Endothelial cell (in vitro differentiated cells): ENCODE measurements around the gene RELN. TPM values are rescaled to one million over a fixed set of nuclear protein-coding genes. Genes with fewer than 3 reads are reported as not detected.

Source experiments
- DNase-seq: peaks from one replicate; pipeline ENCODE4 v3.0.0; 2021; ENCODE audit warnings: low spot score
- H3K27ac Mint-ChIP-seq: one replicate; pipeline ENCODE4 v1.8.0; 2021; ENCODE audit warnings: mixed read lengths, inconsistent platforms; ENCODE audit not compliant: unreplicated experiment
- H3K27me3 Mint-ChIP-seq: one replicate; pipeline ENCODE4 v1.8.0; 2021; ENCODE audit warnings: mild to moderate bottlenecking, moderate library complexity, mixed read lengths, inconsistent platforms; ENCODE audit not compliant: unreplicated experiment
- H3K36me3 Mint-ChIP-seq: one replicate; pipeline ENCODE4 v1.8.0; 2021; ENCODE audit warnings: mild to moderate bottlenecking, low read depth, mixed read lengths, inconsistent platforms; ENCODE audit not compliant: unreplicated experiment
- H3K4me1 Mint-ChIP-seq: one replicate; pipeline ENCODE4 v1.8.0; 2021; ENCODE audit warnings: mild to moderate bottlenecking, mixed read lengths, inconsistent platforms; ENCODE audit not compliant: unreplicated experiment
- H3K4me3 Mint-ChIP-seq: one replicate; pipeline ENCODE4 v1.8.0; 2021; ENCODE audit warnings: mild to moderate bottlenecking, mixed read lengths, inconsistent platforms; ENCODE audit not compliant: unreplicated experiment
- H3K9me3 Mint-ChIP-seq: one replicate; pipeline ENCODE4 v1.8.0; 2021; ENCODE audit warnings: mixed read lengths, inconsistent platforms; ENCODE audit not compliant: unreplicated experiment
- CTCF ChIP-seq: fragments of 200-600 bp; sonication (generic); IDR thresholded peaks from one replicate; pipeline ENCODE4 v1.5.0; 2021; ENCODE audit warnings: antibody characterized with exemption; ENCODE audit not compliant: unreplicated experiment
- total RNA-seq: library from RNA; stranded (reverse); fragmentation: NEBNext Ultra II Directional; extraction: Animal tissue kit (Norgen Biotek cat#: 25700); gene quantifications from one replicate; pipeline ENCODE4 v1.2.1, GENCODE V29; 2021; ENCODE audit not compliant: unreplicated experiment

Gene RELN
- total RNA-seq, 1 donor from 2014 or later: 2.3 TPM

GRCh38 chr7:103714376-103714927 is 275.0 kb downstream of the RELN start:
- no peak for DNase-seq
- H3K4me3 Mint-ChIP-seq: no peak overlapping the region
- H3K4me1 Mint-ChIP-seq: no peaks in the 10 kb centered on the region
- H3K27ac Mint-ChIP-seq: no peak overlapping the region
- peaks cover under 1% of the 10 kb centered on the region for H3K27me3 Mint-ChIP-seq
- no peaks in the 10 kb centered on the region for H3K36me3 Mint-ChIP-seq
- no peak for TF ChIP-seq CTCF
- H3K9me3 Mint-ChIP-seq: no peaks in the 10 kb centered on the region

- no peak for DNase-seq
- Mint-ChIP-seq H3K4me1 (no peaks in the 10 kb centered on the region), H3K36me3 (no peaks in the 10 kb centered on the region), H3K27ac (no peak overlapping the region), H3K4me3 (no peak overlapping the region), H3K9me3 (no peaks in the 10 kb centered on the region), H3K27me3 (no peaks in the 10 kb centered on the region)
- no peak for TF ChIP-seq CTCF
Observed at GRCh38 chr7:103712991-103713778, 276.3 kb downstream of the RELN start.

GRCh38 chr7:103711413-103711812 is 278.0 kb downstream of the RELN start:
- H3K27me3 Mint-ChIP-seq: no peaks in the 10 kb centered on the region
- no peaks in the 10 kb centered on the region for H3K4me1 Mint-ChIP-seq
- H3K36me3 Mint-ChIP-seq: no peaks in the 10 kb centered on the region
- H3K9me3 Mint-ChIP-seq: no peaks in the 10 kb centered on the region
- no peak overlapping the region for H3K27ac Mint-ChIP-seq
- no peak overlapping the region for H3K4me3 Mint-ChIP-seq
- no peak for DNase-seq
- TF ChIP-seq CTCF: no peak

GRCh38 chr7:103710247-103710646 is 279.2 kb downstream of the RELN start:
- DNase-seq: no peak
- no peak for TF ChIP-seq CTCF
- H3K36me3 Mint-ChIP-seq: no peaks in the 10 kb centered on the region
- no peaks in the 10 kb centered on the region for H3K9me3 Mint-ChIP-seq
- no peak overlapping the region for H3K4me3 Mint-ChIP-seq
- H3K27me3 Mint-ChIP-seq: no peaks in the 10 kb centered on the region
- H3K4me1 Mint-ChIP-seq: no peaks in the 10 kb centered on the region
- H3K27ac Mint-ChIP-seq: no peak overlapping the region

GRCh38 chr7:103706805-103707204 is 282.7 kb downstream of the RELN start:
- no peaks in the 10 kb centered on the region for H3K4me1 Mint-ChIP-seq
- no peaks in the 10 kb centered on the region for H3K36me3 Mint-ChIP-seq
- no peak overlapping the region for H3K4me3 Mint-ChIP-seq
- DNase-seq: no peak
- no peak for TF ChIP-seq CTCF
- no peak overlapping the region for H3K27ac Mint-ChIP-seq
- H3K9me3 Mint-ChIP-seq: no peaks in the 10 kb centered on the region
- H3K27me3 Mint-ChIP-seq: no peaks in the 10 kb centered on the region
